ENCODE measurements around the gene PATL2. TPM values are rescaled to one million over a fixed set of nuclear protein-coding genes. Genes with fewer than 3 reads are reported as not detected.
"Not testable (repeated sequence)": the region's sequence is repeated elsewhere in the genome, so short reads cannot be mapped to it uniquely, and the experiment has no call there.

The PATL2 gene
- 10 to 100 TPM; 15.9 to 20.5 TPM for total RNA-seq

DNA sequence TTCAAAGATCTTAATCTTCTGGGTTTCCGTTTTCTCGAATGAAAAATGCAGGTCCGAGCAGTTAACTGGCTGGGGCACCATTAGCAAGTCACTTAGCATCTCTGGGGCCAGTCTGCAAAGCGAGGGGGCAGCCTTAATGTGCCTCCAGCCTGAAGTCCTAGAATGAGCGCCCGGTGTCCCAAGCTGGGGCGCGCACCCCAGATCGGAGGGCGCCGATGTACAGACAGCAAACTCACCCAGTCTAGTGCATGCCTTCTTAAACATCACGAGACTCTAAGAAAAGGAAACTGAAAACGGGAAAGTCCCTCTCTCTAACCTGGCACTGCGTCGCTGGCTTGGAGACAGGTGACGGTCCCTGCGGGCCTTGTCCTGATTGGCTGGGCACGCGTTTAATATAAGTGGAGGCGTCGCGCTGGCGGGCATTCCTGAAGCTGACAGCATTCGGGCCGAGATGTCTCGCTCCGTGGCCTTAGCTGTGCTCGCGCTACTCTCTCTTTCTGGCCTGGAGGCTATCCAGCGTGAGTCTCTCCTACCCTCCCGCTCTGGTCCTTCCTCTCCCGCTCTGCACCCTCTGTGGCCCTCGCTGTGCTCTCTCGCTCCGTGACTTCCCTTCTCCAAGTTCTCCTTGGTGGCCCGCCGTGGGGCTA, at the start of gene PATL2, which contains the start of gene B2M:
TSS of gene PATL2 (minus strand) at position 228 of the 647 bp plus-strand sequence. CDS start 34,833 bp downstream, outside the sequence.
TSS of gene B2M (plus strand) at position 422 of the 647 bp plus-strand sequence. CDS start at position 452, 30 bp downstream.
- H3K27me3 Mint-ChIP-seq, result no peaks in the 10 kb centered on the region
- peak within 1 kb of the TSS; percentile 99 for H3K27ac Mint-ChIP-seq

DNA sequence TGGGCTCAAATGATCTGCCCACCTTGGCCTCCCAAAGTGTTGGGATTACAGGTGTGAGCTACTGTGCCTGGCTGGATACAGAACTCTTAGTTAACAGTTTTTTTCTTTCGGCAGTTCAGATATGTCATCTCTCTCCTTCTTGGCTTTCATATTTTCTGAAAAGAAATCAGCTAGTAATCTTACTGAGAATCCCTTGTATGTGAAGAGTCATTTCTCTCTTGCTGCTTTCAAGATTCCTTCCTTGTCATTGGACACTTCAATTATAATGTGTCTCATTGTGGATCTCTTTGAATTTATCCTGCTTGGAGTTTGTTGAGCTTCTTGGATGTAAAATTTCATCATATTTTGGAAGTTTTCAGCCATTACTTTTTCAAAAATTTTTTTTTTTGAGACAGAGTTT, 42.2 kb upstream of the PATL2 start:
- H3K4me1 Mint-ChIP-seq, result peaks cover 5% of the 10 kb centered on the region
- CTCF ChIA-PET, result interaction anchor here (1.0 to 1.4 kb wide), 2 partner anchors 17 to 97 kb away, joined by 3 to 4 read pairs; partner anchors contain the start of gene TRIM69
- H3K36me3 Mint-ChIP-seq (ENCODE audit: low read depth), result peaks cover 35% of the 10 kb centered on the region
- DNase-seq, result no peak
- no peak overlapping the region for H3K4me3 Mint-ChIP-seq
- H3K27me3 Mint-ChIP-seq, result no peaks in the 10 kb centered on the region
- H3K27ac Mint-ChIP-seq, result no peak overlapping the region
- peaks cover 33% of the 10 kb centered on the region for H3K9me3 Mint-ChIP-seq
- POLR2A ChIA-PET, result no interaction called here

More for the DNA sequence above, at the start of gene PATL2, which contains the start of gene B2M:
- Mint-ChIP-seq H3K9me3 (peaks cover 2% of the 10 kb centered on the region), H3K36me3 (ENCODE audit: low read depth) (peaks cover 71% of the 10 kb centered on the region), H3K4me1 (peaks cover 40% of the 10 kb centered on the region), H3K4me3 (peak within 1 kb of the TSS; percentile 96)
- DNase-seq, result peak; percentile 96
- CTCF ChIA-PET, result interaction anchor here (0.9 to 18.8 kb wide), 15 partner anchors 10 to 132 kb away, joined by 3 to 287 read pairs (median 5); partner anchors contain the start of genes SPG11 and TRIM69
- POLR2A ChIA-PET, result interaction anchor here (0.9 to 11.7 kb wide), 7 partner anchors 9 to 164 kb away, joined by 3 to 283 read pairs (median 34); partner anchors contain the start of genes SPG11 and TRIM69

DNA sequence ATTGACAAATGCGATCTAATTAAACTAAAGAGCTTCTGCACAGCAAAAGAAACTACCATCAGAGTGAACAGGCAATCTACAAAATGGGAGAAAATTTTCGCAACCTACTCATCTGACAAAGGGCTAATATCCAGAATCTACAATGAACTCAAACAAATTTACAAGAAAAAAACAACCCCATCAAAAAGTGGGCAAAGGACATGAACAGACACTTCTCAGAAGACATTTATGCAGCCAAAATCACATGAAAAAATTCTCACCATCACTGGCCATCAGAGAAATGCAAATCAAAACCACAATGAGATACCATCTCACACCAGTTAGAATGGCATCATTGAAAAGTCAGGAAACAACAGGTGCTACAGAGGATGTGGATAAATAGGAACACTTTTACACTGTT, 32.3 kb upstream of the PATL2 start:
- H3K4me3 Mint-ChIP-seq; H3K27me3 Mint-ChIP-seq; DNase-seq; H3K36me3 Mint-ChIP-seq (ENCODE audit: low read depth); CTCF ChIA-PET; H3K27ac Mint-ChIP-seq; POLR2A ChIA-PET: not testable (repeated sequence)
- H3K9me3 Mint-ChIP-seq, result peaks cover 15% of the 10 kb centered on the region
- peaks cover 12% of the 10 kb centered on the region for H3K4me1 Mint-ChIP-seq

DNA sequence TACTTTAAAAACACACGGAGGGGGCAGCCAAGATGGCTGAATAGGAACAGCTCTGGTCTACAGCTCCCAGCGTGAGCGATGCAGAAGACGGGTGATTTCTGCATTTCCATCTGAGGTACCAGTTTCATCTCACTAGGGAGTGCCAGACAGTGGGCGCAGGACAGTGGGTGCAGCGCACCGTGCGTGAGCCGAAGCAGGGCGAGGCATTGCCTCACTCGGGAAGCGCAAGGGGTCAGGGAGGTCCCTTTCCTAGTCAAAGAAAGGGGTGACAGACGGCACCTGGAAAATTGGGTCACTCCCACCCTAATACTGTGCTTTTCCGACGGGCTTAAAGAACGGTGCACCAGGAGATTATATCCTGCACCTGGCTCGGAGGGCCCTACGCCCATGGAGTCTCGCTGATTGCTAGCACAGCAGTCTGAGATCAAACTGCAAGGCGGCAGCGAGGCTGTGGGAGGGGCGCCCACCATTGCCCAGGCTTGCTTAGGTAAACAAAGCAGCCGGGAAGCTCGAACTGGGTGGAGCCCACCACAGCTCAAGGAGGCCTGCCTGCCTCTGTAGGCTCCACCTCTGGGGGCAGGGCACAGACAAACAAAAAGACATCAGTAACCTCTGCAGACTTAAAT, 28.2 kb upstream of the PATL2 start:
- H3K36me3 Mint-ChIP-seq (ENCODE audit: low read depth); H3K27ac Mint-ChIP-seq; H3K9me3 Mint-ChIP-seq; DNase-seq; POLR2A ChIA-PET; H3K27me3 Mint-ChIP-seq: not testable (repeated sequence)
- Mint-ChIP-seq H3K4me1 (peaks cover 46% of the 10 kb centered on the region), H3K4me3 (peak overlapping the region; percentile 19)
- CTCF ChIA-PET, result interaction anchor here (0.8 to 5.9 kb wide), 24 partner anchors 9 to 160 kb away, joined by 3 to 92 read pairs (median 5); partner anchors contain the start of genes B2M, PATL2 and SPG11

DNA sequence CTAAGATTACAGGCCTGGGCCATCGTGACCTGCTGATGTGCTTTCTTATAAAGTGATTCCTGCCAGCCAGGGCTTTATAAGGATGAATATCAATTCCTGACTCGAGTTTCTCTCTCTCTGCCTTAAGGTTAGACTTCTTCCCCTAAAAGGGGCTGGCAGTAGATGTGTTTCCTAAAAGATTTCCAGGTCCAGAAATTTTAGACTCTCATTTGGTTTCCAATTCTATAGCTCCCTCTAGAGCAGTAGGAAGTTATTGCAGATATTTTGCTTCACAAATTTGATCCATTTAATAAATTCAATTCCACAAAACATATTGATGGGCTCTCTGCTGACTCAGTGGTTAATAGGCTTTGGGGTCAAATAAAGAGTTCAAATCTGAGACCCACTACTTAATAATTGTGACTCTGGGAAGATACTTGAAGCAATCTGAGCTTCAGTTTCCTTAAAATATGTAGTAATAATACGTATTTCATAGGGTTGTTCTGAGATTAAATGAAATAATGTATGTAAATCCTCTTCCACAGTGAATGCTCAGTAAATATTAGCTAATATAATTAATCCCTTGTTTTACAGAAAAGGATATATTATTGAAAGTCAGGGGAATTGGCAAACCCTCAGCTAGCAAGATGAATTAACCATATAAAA, 27.3 kb upstream of the PATL2 start:
- peaks cover 54% of the 10 kb centered on the region for H3K4me1 Mint-ChIP-seq

DNA sequence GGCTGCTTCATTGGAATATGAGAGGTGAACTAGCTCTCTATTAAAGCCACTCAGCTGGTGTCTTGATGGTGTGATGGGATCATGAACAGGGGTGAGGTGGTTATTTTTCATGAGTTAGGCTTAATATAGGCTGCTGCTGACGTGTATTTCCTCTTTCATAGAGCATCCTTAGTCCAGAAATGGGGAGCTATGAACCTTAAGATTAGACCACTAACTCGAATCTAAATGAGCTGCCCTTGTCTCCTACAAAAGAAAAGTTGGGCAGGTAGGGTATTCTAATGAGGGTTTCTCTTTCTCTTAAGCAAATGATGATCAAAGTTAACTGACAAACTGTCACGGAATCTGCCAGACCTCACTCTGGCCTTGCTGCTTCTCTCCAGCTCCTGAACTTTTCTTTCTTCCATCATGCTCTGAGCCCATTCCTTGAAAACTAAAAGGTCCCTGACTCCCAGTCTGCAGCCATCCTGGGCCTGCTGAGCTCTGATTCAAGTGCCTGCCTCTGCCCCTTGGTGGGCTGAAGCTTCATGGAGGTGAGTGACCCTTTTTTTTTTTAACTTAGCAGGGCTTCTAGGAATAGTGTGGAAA, 25.1 kb upstream of the PATL2 start, which contains the start of gene TRIM69:
TSS of gene TRIM69 (plus strand) at position 348 of the 585 bp plus-strand sequence. CDS start at position 525, 177 bp downstream.
- H3K9me3 Mint-ChIP-seq, result no peaks in the 10 kb centered on the region
- H3K27me3 Mint-ChIP-seq, result no peaks in the 10 kb centered on the region
- CTCF ChIA-PET, result interaction anchor here (0.6 to 5.9 kb wide), 27 partner anchors 10 to 837 kb away, joined by 3 to 92 read pairs (median 4); partner anchors contain the start of genes B2M, PATL2 and SPG11
- peaks cover 22% of the 10 kb centered on the region for H3K36me3 Mint-ChIP-seq (ENCODE audit: low read depth)
- peak within 1 kb of the TSS; percentile 63 for H3K4me3 Mint-ChIP-seq
- peak within 1 kb of the TSS; percentile 92 for H3K27ac Mint-ChIP-seq
- no peak for DNase-seq
- POLR2A ChIA-PET, result interaction anchor here (0.7 to 3.3 kb wide), 9 partner anchors 8 to 73 kb away, joined by 3 to 42 read pairs (median 5); partner anchors contain the start of genes B2M, PATL2 and SPG11
- H3K4me1 Mint-ChIP-seq, result peaks cover 70% of the 10 kb centered on the region

More for the DNA sequence above, 27.3 kb upstream of the PATL2 start:
- CTCF ChIA-PET, result interaction anchor here (0.8 to 5.9 kb wide), 34 partner anchors 9 to 192 kb away, joined by 3 to 92 read pairs (median 5); partner anchors contain the start of genes B2M, PATL2 and SPG11
- DNase-seq, result no peak
- Mint-ChIP-seq H3K27me3 (no peaks in the 10 kb centered on the region), H3K9me3 (peaks cover 3% of the 10 kb centered on the region), H3K4me3 (no peak overlapping the region), H3K27ac (no peak overlapping the region), H3K36me3 (ENCODE audit: low read depth) (peaks cover 7% of the 10 kb centered on the region)
- POLR2A ChIA-PET, result interaction anchor here (0.9 to 3.2 kb wide), 4 partner anchors 16 to 26 kb away, joined by 4 to 42 read pairs (median 8); partner anchors contain the start of genes B2M and PATL2

DNA sequence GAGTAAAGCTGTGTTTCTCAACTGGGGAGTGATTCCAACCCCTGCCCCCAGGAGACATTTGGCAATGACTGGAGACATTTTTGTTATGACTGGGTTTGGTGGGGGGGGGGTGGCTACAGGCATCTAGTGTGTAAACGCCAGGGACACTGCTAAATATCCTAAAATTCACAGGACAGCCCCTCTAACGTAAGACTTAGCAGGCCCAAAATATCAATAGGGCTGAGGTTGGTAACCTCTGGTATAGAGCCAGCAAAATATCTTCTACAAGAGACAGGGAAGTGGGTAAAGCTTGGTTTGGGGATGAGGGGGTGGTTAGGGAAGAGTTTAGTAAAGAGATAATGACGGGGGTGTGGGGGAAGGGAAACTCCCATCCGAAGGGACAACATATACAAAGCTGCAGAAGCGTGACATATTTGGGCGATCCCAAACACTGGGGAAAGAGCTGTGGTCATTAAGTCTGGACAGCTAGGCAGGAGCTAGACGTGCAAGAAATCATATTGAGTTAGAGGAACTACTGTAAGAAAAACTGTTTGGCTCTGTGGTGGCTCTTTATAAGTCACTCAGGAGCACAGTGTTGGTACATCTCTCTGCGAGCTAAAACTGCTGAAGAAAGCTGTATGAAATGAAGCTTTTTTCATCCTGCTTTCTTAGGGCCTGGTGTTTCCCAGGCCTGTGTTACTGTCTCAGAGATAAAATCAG, 24.5 kb upstream of the PATL2 start:
- peak overlapping the region; percentile 63 for H3K4me3 Mint-ChIP-seq
- no peaks in the 10 kb centered on the region for H3K9me3 Mint-ChIP-seq
- H3K27me3 Mint-ChIP-seq, result no peaks in the 10 kb centered on the region
- POLR2A ChIA-PET, result interaction anchor here (0.9 to 3.3 kb wide), 8 partner anchors 8 to 72 kb away, joined by 3 to 42 read pairs (median 6); partner anchors contain the start of genes B2M, PATL2 and SPG11
- H3K27ac Mint-ChIP-seq, result peak overlapping the region; percentile 92
- DNase-seq, result peak; percentile 38
- H3K4me1 Mint-ChIP-seq, result peaks cover 74% of the 10 kb centered on the region
- H3K36me3 Mint-ChIP-seq (ENCODE audit: low read depth), result peaks cover 25% of the 10 kb centered on the region
- CTCF ChIA-PET, result interaction anchor here (0.6 to 5.9 kb wide), 28 partner anchors 9 to 838 kb away, joined by 3 to 92 read pairs (median 4); partner anchors contain the start of genes B2M, PATL2 and SPG11

DNA sequence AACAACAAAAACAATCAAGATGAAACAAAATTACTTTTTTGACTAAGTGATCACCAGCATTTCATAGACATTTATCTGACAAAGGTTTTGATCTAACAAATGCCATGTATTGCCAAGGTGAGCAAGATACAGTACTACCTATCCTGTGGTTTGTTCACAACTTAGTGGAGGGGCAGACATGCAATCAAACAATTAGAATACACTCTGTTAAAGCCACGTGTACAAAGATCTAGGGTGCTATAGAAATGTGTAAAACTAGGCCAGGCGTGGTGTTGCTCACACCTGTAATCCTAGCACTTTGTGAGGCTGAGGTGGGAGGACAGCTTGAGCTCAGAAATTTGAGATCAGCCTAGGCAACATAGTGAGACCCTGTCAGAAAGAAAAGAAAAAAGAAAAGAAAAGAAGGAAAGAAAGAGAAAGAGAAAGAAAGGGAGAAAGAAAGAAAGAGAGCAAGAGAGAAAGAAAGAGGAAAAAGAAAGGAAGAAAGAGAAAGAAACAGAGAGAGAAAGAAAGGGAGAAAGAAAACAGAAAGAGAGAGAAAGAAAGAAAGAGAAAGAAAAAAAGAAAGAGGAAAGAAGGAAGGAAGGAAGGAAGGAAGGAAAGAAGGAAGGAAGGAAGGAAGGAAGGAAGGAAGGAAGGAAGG, 23.8 kb upstream of the PATL2 start:
- DNase-seq, result no peak
- H3K27ac Mint-ChIP-seq, result peak overlapping the region; percentile 92
- no peaks in the 10 kb centered on the region for H3K9me3 Mint-ChIP-seq
- H3K27me3 Mint-ChIP-seq, result no peaks in the 10 kb centered on the region
- peaks cover 75% of the 10 kb centered on the region for H3K4me1 Mint-ChIP-seq
- POLR2A ChIA-PET, result interaction anchor here (0.9 to 3.3 kb wide), 8 partner anchors 7 to 72 kb away, joined by 3 to 42 read pairs (median 4); partner anchors contain the start of genes B2M, PATL2 and SPG11
- peak overlapping the region; percentile 63 for H3K4me3 Mint-ChIP-seq
- CTCF ChIA-PET, result interaction anchor here (0.6 to 5.9 kb wide), 15 partner anchors 8 to 156 kb away, joined by 3 to 92 read pairs (median 6); partner anchors contain the start of genes B2M, PATL2 and SPG11
- peaks cover 28% of the 10 kb centered on the region for H3K36me3 Mint-ChIP-seq (ENCODE audit: low read depth)

DNA sequence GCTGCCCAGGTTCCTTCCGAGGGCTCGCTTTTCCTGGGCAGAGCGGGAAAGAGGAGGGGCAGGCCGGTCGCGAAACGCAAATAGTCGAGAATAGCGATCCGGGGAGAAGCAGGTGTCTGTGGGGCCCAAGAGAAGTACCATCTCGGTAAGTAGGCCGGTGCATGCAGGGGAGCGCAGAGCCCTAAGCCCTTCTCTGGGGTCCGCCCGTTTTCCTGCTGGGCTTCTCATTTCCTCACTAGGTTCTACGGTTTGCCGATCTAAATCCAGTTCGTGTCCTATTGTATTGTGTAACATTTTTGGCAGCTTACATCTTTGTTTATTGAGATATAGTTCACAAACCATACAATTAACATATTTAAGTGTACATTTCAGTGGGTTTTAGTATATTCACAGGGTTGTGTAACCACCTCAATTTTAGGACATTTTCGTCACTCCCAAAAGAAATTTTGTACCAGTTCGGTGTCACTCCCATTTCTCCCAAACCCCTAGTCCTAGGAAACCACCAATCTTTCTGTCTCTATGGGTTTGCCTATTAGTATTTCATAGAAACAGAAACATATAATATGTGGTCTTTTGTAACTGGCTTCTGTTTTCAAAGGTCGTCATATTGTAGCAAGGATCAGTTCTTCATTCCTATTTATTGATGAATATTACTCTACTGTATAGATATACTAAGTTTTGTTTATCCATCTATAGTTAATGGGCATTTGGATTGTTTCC, 18.4 kb upstream of the PATL2 start:
- peak overlapping the region; percentile 100 for H3K4me3 Mint-ChIP-seq

More for the DNA sequence above, 18.4 kb upstream of the PATL2 start:
- H3K36me3 Mint-ChIP-seq (ENCODE audit: low read depth), result peaks cover 48% of the 10 kb centered on the region
- H3K4me1 Mint-ChIP-seq, result peaks cover 70% of the 10 kb centered on the region
- no peaks in the 10 kb centered on the region for H3K9me3 Mint-ChIP-seq
- POLR2A ChIA-PET, result interaction anchor here (0.7 to 7.1 kb wide), 9 partner anchors 7 to 442 kb away, joined by 3 to 182 read pairs (median 4); partner anchors contain the start of genes B2M, PATL2 and SPG11
- CTCF ChIA-PET, result interaction anchor here (0.9 to 8.8 kb wide), 8 partner anchors 9 to 66 kb away, joined by 3 to 88 read pairs (median 4); partner anchors contain the start of genes B2M, PATL2 and SPG11
- peak overlapping the region; percentile 100 for H3K27ac Mint-ChIP-seq
- H3K27me3 Mint-ChIP-seq, result no peaks in the 10 kb centered on the region
- DNase-seq, result peak; percentile 50

All from activated CD4-positive, alpha-beta T cell treated with anti-CD3 and anti-CD28 coated beads, Interleukin-2, amount 10 ng/mL, durations not matched to agents 7 days and 5 days (primary cell).